CD8-positive, alpha-beta memory T cell (primary cell): ENCODE measurements around the gene MGLL. TPM values are rescaled to one million over a fixed set of nuclear protein-coding genes. Genes with fewer than 3 reads are reported as not detected.

Experiments
- CTCF ChIA-PET: fragments of 350-600 bp; sonication (Branson Sonifier 250); formaldehyde crosslinking; loops from one replicate; lab custom pipeline; 2021; ENCODE audit warnings: antibody characterized with exemption; lab: Charles Lee
- POLR2A ChIA-PET: fragments of 350-600 bp; sonication (Branson Sonifier 250); formaldehyde crosslinking; loops from one replicate; lab custom pipeline; 2021; ENCODE audit warnings: antibody characterized with exemption; lab: Charles Lee
- DNase-seq, 5 donors: peaks; one replicate each; pipeline versions ENCODE4 v3.0.0 to v3.0.0-alpha.2; 2020 to 2022; ENCODE audit warnings: mixed read lengths in 1 of 5
- H3K27ac ChIP-seq: one replicate; pipeline ENCODE4 v1.7.0; 2013; ENCODE audit warnings: low read depth, mild to moderate bottlenecking, low read length, moderate library complexity
- H3K27me3 ChIP-seq: 2 replicates; pipeline ENCODE4 v1.7.0; 2013; ENCODE audit warnings: low read length, mild to moderate bottlenecking; ENCODE audit not compliant: insufficient read depth, poor library complexity, severe bottlenecking
- H3K36me3 ChIP-seq: 2 replicates; pipeline ENCODE4 v1.7.0; 2013; ENCODE audit warnings: mild to moderate bottlenecking, low read length, moderate library complexity; ENCODE audit not compliant: insufficient read depth
- H3K4me1 ChIP-seq: 2 replicates; pipeline ENCODE4 v1.7.0; 2013; ENCODE audit warnings: mild to moderate bottlenecking, low read length, moderate library complexity; ENCODE audit not compliant: insufficient read depth
- H3K4me3 ChIP-seq: 2 replicates; pipeline ENCODE4 v1.7.0; 2013; ENCODE audit warnings: mild to moderate bottlenecking, low read length
- H3K9me3 ChIP-seq: 2 replicates; pipeline ENCODE4 v1.7.0; 2013; ENCODE audit warnings: mild to moderate bottlenecking, low read length
- H3K27ac Mint-ChIP-seq, 8 donors: one replicate each; pipeline ENCODE4 v1.8.0; 2020 to 2021; ENCODE audit warnings: mixed read lengths in 8 of 8, mild to moderate bottlenecking in 6 of 8, inconsistent platforms in 3 of 8, moderate library complexity in 3 of 8
- H3K27me3 Mint-ChIP-seq, 2 donors: one replicate each; pipeline ENCODE4 v1.8.0; 2020 to 2021; ENCODE audit warnings: mixed read lengths in 2 of 2, mild to moderate bottlenecking in 1 of 2, moderate library complexity in 1 of 2
- H3K36me3 Mint-ChIP-seq, 3 donors: one replicate each; pipeline ENCODE4 v1.8.0; 2020 to 2021; ENCODE audit warnings: mixed read lengths in 3 of 3, inconsistent platforms in 1 of 3, mild to moderate bottlenecking in 1 of 3
- H3K4me1 Mint-ChIP-seq, 3 donors: one replicate each; pipeline ENCODE4 v1.8.0; 2020 to 2021; ENCODE audit warnings: mixed read lengths in 3 of 3, inconsistent platforms in 1 of 3, mild to moderate bottlenecking in 1 of 3
- H3K4me3 Mint-ChIP-seq, 7 donors: one replicate each; pipeline ENCODE4 v1.8.0; 2020 to 2021; ENCODE audit warnings: mixed read lengths in 7 of 7, mild to moderate bottlenecking in 6 of 7, moderate library complexity in 4 of 7, inconsistent platforms in 2 of 7
- H3K9me3 Mint-ChIP-seq, 5 donors: one replicate each; pipeline ENCODE4 v1.8.0; 2020 to 2022; ENCODE audit warnings: mixed read lengths in 5 of 5, mild to moderate bottlenecking in 3 of 5, moderate library complexity in 2 of 5, inconsistent platforms in 1 of 5
- polyA plus RNA-seq: library from polyadenylated mRNA; unstranded; fragments of 300-500 nt; fragmentation: Illumina TruSeq; gene quantifications from one replicate; pipeline ENCODE4 v1.2.3, GENCODE V29; 2021
- total RNA-seq, 2 experiments: library from RNA; stranded (reverse); gene quantifications; one replicate each; pipeline ENCODE4 v1.2.3, GENCODE V29; 2021

MGLL gene
- total and polyA plus RNA-seq, 3 experiments from 2014 or later, result 3.0 to 5.9 (median 5.3) TPM

DNA sequence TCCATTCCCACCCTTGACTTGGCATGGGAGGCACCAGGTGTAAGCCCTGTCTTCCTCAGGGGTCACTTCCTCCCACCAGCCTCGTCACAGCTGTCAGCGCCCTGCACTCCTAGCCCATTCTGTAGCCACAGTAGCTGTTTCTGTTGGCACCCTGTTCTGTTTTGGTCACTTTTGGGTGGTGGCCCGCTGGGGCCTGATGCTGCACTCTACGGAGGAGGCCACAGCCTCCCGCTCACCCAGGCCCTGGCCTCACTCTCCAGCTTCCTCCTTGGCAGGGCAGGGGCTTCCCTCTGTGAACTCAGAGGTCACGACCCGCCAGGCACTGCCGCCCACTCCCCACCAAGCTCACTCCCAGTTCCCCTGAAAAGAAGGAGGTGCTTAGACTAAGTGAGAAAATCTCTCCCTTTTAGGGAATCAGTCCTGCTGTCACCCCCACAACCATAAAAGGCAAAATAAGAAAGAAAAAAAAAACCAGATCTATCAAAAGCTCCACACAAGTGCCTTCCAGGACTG, 68.4 kb downstream of the MGLL start:
- H3K27ac Mint-ChIP-seq, result peak overlapping the region in 1 of 8 donors; percentile 55
- H3K27me3 ChIP-seq, result peaks cover 3% of the 10 kb centered on the region
- peaks cover 11 to 19% (median 12%) of the 10 kb centered on the region in 3 donors for H3K4me1 Mint-ChIP-seq
- POLR2A ChIA-PET, result no interaction called here
- CTCF ChIA-PET, result interaction anchor here (0.6 to 1.0 kb wide), 3 partner anchors 12 to 1130 kb away, joined by 3 to 4 read pairs (median 3); no protein-coding TSS in a partner anchor
- no peaks in the 10 kb centered on the region for H3K36me3 ChIP-seq
- H3K4me3 ChIP-seq, result no peak overlapping the region
- no peaks in the 10 kb centered on the region for H3K36me3 Mint-ChIP-seq
- no peak for DNase-seq
- H3K9me3 Mint-ChIP-seq, result no peaks in the 10 kb centered on the region
- H3K4me1 ChIP-seq, result no peaks in the 10 kb centered on the region
- H3K27me3 Mint-ChIP-seq, result peaks cover 0 to 1% of the 10 kb centered on the region in 2 donors
- H3K27ac ChIP-seq, result no peak overlapping the region
- peak overlapping the region in 4 of 7 donors; percentile 4 to 84 (median 44) for H3K4me3 Mint-ChIP-seq
- no peaks in the 10 kb centered on the region for H3K9me3 ChIP-seq

DNA sequence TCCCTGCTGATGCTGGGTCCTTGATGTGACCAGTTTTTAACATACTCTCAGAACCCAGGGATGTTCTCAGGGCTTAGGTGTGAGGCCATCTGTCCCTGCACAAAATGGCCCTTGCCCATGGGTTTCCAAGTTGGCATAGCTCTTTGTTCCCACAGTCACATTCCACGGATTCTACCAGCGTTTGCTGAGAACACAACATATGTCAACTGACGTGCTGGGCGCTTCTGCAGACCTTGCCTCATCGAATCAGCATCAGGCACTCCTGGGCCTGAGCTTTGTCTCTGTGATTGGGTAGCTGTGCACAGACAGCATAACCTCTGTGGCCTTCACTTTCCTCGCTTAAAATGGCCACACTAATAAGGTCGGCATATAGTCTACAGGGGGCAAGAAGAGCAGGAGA, 69.0 kb downstream of the MGLL start:
- Histone ChIP-seq H3K36me3 (no peaks in the 10 kb centered on the region), H3K27ac (no peak overlapping the region), H3K4me1 (no peaks in the 10 kb centered on the region), H3K27me3 (peaks cover 3% of the 10 kb centered on the region), H3K4me3 (no peak overlapping the region), H3K9me3 (no peaks in the 10 kb centered on the region)
- Mint-ChIP-seq H3K27ac (no peak overlapping the region), H3K4me1 (peaks cover 11 to 19% (median 12%) of the 10 kb centered on the region in 3 donors), H3K9me3 (no peaks in the 10 kb centered on the region), H3K36me3 (no peaks in the 10 kb centered on the region), H3K4me3 (no peak overlapping the region), H3K27me3 (peaks cover 0 to 1% of the 10 kb centered on the region in 2 donors)
- DNase-seq, result no peak
- POLR2A ChIA-PET, result no interaction called here
- CTCF ChIA-PET, result interaction anchor here (0.6 to 1.0 kb wide), 2 partner anchors 17 to 1129 kb away, joined by 3 read pairs; no protein-coding TSS in a partner anchor

GRCh38 chr3:127751782-127752181, 70.5 kb downstream of the MGLL start:
- H3K4me1 ChIP-seq, result no peaks in the 10 kb centered on the region
- H3K27ac ChIP-seq, result no peak overlapping the region
- POLR2A ChIA-PET, result no interaction called here
- no peak overlapping the region for H3K4me3 ChIP-seq
- H3K9me3 ChIP-seq, result no peaks in the 10 kb centered on the region
- H3K27ac Mint-ChIP-seq, result no peak overlapping the region
- no peak overlapping the region for H3K4me3 Mint-ChIP-seq
- H3K27me3 Mint-ChIP-seq, result peaks cover 0 to 1% of the 10 kb centered on the region in 2 donors
- H3K36me3 Mint-ChIP-seq, result no peaks in the 10 kb centered on the region
- no peaks in the 10 kb centered on the region for H3K9me3 Mint-ChIP-seq
- no peaks in the 10 kb centered on the region for H3K36me3 ChIP-seq
- CTCF ChIA-PET, result no interaction called here
- H3K27me3 ChIP-seq, result peaks cover 3% of the 10 kb centered on the region
- no peak for DNase-seq
- peaks cover 11 to 19% (median 12%) of the 10 kb centered on the region in 3 donors for H3K4me1 Mint-ChIP-seq

DNA sequence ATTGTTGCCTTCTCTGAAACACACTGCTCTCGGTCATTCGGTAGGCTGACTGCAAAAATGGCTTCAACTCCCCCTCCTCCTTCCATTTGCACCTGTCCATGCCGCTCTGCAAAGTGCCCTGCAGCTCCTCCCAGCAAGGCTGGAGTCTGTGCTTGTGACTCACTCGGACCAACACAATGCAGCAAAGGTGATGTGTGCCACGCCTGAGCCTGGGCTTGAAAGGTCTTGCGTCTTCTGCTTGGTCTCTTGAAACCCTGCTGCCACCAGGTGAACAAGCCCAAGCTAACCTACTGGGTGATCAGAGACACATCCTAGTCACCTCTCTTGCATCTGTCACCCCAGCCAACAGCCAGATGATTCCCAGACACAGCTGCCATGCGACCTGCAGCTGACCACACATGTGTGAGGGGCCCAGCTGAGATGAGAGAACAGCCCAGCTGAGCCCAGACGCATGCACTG, 71.1 kb downstream of the MGLL start:
- ChIA-PET CTCF (no interaction called here), POLR2A (no interaction called here)
- peaks cover 3% of the 10 kb centered on the region for H3K27me3 ChIP-seq
- Mint-ChIP-seq H3K9me3 (no peaks in the 10 kb centered on the region), H3K27ac (no peak overlapping the region), H3K36me3 (no peaks in the 10 kb centered on the region), H3K4me3 (no peak overlapping the region), H3K27me3 (peaks cover 0 to 1% of the 10 kb centered on the region in 2 donors), H3K4me1 (peaks cover 11 to 19% (median 12%) of the 10 kb centered on the region in 3 donors)
- DNase-seq, result no peak
- no peaks in the 10 kb centered on the region for H3K36me3 ChIP-seq
- H3K27ac ChIP-seq, result no peak overlapping the region
- H3K9me3 ChIP-seq, result no peaks in the 10 kb centered on the region
- no peaks in the 10 kb centered on the region for H3K4me1 ChIP-seq
- H3K4me3 ChIP-seq, result no peak overlapping the region

DNA sequence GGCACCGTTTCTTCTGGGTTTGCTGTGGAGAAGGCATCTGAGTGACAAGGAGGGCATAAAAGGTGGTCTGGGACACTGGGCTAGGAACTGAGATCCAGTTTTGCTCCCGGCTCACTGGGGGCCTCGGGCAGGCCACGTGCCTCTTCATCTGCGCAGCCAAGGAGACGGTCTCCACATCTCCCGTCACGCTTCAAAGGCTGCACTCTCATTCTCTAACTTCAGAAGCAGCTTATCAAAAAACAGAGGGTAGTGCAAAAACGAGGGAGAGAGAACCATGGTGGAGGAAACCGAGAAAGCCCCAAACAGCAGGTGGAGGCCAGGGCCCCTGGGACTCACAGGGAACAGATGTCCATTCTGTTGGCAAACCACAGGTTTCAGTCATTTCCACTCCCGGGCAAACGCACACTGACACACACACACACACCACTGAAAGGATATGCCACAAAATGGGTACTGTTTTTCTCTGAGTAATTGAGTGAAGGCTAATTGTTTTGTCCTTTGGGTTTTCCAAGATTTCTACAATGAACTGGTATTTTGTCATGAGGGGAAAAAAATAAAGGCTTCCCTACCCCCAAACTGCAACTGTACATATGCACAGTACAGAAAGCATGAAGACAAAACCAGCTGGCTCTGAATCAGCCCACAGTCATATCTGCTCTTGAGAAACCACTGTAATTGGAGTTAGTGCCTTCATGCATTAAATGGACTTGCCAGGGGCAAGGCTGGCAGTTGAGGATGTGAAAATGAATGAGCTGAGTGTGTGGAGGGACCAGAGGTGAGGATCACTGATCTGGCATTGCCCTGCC, 71.9 kb downstream of the MGLL start:
- Histone ChIP-seq H3K4me1 (no peaks in the 10 kb centered on the region), H3K9me3 (no peaks in the 10 kb centered on the region), H3K27ac (no peak overlapping the region), H3K36me3 (no peaks in the 10 kb centered on the region), H3K27me3 (peaks cover 3% of the 10 kb centered on the region), H3K4me3 (no peak overlapping the region)
- DNase-seq, result no peak
- Mint-ChIP-seq H3K9me3 (no peaks in the 10 kb centered on the region), H3K27me3 (no peaks in the 10 kb centered on the region), H3K27ac (peak overlapping the region in 1 of 8 donors; percentile 72), H3K4me3 (no peak overlapping the region), H3K4me1 (peaks cover 8 to 15% (median 11%) of the 10 kb centered on the region in 3 donors), H3K36me3 (no peaks in the 10 kb centered on the region)
- CTCF ChIA-PET, result no interaction called here
- POLR2A ChIA-PET, result no interaction called here

DNA sequence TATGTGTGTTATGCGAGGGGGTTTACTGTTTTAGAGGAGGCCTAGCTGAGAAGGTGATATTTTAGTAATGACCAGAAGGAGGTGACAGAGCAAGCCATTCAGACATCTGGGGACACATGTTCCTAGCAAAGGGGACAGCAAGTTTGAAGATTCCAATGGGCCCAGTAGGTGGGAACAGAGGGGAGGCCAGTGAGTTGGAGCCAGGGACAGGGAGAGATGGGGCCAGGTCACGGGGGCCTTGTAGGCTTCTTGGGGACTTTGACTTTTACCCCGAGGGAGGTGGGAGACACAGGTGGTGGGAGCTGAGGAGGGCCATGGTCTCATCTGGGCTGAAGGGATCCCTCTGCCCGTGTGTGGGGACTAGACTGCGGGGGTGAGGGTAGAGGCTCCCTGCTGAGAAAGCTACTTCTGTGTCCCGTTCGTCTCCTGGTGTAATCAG, 72.5 kb downstream of the MGLL start:
- H3K36me3 ChIP-seq, result no peaks in the 10 kb centered on the region
- no peak overlapping the region for H3K4me3 Mint-ChIP-seq
- ChIA-PET POLR2A (no interaction called here), CTCF (no interaction called here)
- no peak for DNase-seq
- H3K9me3 ChIP-seq, result no peaks in the 10 kb centered on the region
- no peaks in the 10 kb centered on the region for H3K9me3 Mint-ChIP-seq
- no peaks in the 10 kb centered on the region for H3K36me3 Mint-ChIP-seq
- peaks cover 2 to 9% (median 8%) of the 10 kb centered on the region in 3 donors for H3K4me1 Mint-ChIP-seq
- H3K4me1 ChIP-seq, result no peaks in the 10 kb centered on the region
- H3K27me3 ChIP-seq, result peaks cover 3% of the 10 kb centered on the region
- H3K4me3 ChIP-seq, result no peak overlapping the region
- peak overlapping the region in 1 of 8 donors; percentile 72 for H3K27ac Mint-ChIP-seq
- H3K27me3 Mint-ChIP-seq, result no peaks in the 10 kb centered on the region
- H3K27ac ChIP-seq, result no peak overlapping the region

- Mint-ChIP-seq H3K4me1 (peaks cover 0 to 4% (median 3%) of the 10 kb centered on the region in 3 donors), H3K27me3 (no peaks in the 10 kb centered on the region), H3K36me3 (no peaks in the 10 kb centered on the region), H3K9me3 (no peaks in the 10 kb centered on the region), H3K4me3 (no peak overlapping the region), H3K27ac (no peak overlapping the region)
- no peak for DNase-seq
- H3K4me3 ChIP-seq, result no peak overlapping the region
- H3K9me3 ChIP-seq, result no peaks in the 10 kb centered on the region
- H3K27ac ChIP-seq, result no peak overlapping the region
- ChIA-PET POLR2A (no interaction called here), CTCF (no interaction called here)
- no peaks in the 10 kb centered on the region for H3K4me1 ChIP-seq
- H3K36me3 ChIP-seq, result no peaks in the 10 kb centered on the region
- H3K27me3 ChIP-seq, result peaks cover 3% of the 10 kb centered on the region
Observed at GRCh38 chr3:127749361-127749760, 73.0 kb downstream of the MGLL start.

- ChIA-PET POLR2A (no interaction called here), CTCF (no interaction called here)
- H3K27me3 ChIP-seq, result peaks cover 3% of the 10 kb centered on the region
- Mint-ChIP-seq H3K9me3 (no peaks in the 10 kb centered on the region), H3K27me3 (no peaks in the 10 kb centered on the region), H3K27ac (no peak overlapping the region), H3K4me1 (no peaks in the 10 kb centered on the region), H3K4me3 (no peak overlapping the region), H3K36me3 (no peaks in the 10 kb centered on the region)
- no peak overlapping the region for H3K4me3 ChIP-seq
- no peak for DNase-seq
- H3K9me3 ChIP-seq, result no peaks in the 10 kb centered on the region
- no peaks in the 10 kb centered on the region for H3K36me3 ChIP-seq
- no peak overlapping the region for H3K27ac ChIP-seq
- no peaks in the 10 kb centered on the region for H3K4me1 ChIP-seq
Observed at GRCh38 chr3:127748754-127749327, 73.5 kb downstream of the MGLL start.
